Bone marrow (tissue), 2 donors: ENCODE results near the gene NUDT4B.
"Not testable (repeated sequence)": the region's sequence is repeated elsewhere in the genome, so short reads cannot be mapped to it uniquely, and the experiment has no call there.

ENCODE experiments used
- DNase-seq, 2 donors: peaks; one replicate each; lab custom pipeline; 2025; lab: John Stamatoyannopoulos, UW

The NUDT4B gene

DNA sequence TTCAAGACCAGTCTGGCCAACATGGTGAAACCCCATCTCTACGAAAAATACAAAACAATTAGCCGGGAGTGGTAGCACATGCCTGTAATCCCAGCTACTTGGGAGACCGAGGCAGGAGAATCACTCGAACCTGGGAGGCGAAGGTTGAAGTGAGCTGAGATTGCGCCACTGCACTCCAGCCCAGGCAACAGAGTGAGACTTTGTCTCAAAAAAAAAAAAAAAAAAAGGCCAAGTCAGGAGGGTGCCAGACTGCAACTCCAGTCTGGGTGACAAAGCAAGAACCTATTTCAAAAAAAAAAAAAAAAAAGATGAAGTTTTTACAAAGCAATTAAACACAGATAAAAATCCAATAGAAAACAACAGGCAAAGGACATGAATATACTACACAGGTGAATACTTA, 9.9 kb upstream of the NUDT4B start:
- DNase-seq, result not testable (repeated sequence)

- not testable (repeated sequence) for DNase-seq
These were observed 5.4 kb upstream of the NUDT4B start for GRCh38 chr1:148743200-148743599.

DNA sequence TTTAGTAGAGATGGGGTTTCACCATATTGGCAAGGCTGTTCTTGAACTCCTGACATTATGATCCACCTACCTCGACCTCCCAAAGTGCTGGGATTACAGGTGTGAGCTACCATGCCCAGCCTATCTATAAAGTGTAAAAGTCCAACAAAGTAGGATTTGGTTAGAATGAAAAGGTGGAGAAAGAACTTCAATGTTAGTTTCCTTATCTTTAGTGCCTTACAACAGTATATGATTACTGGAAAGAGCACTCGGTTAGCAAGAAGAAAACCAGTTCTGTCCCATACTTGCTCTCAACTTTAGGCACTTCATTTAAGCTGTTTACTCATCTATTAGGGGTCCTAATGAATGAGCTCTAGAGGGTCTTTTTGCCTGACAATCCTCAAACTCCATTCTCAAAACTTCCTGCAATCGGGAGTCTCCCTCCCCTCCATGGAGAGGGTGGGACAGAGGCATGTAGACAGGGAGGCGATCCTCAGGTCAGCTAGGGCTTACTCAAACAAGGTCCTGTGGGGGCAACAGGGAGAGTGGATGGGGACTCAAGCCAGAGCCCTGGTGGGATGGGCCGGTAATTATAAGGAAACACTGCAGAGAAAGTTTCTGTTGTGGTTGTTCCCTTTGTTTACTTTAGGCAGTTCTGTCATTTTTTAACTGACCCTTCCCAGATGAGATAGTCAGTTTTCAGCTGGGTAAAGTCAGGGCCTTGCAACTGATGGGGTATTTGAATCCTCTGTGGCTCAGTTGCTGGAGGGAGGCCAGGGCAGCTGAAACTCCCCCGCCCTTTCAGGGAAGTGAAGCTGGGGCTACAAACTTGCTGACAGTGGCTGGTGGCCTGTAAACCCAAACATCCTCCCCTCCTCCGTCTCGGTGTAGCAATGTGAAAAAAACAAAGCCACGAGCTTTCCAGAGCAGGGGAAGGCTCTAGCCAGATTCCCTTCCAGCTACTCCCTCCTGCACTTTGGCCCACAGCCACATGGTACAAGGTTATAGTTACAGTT, 4.6 kb upstream of the NUDT4B start:
- DNase-seq, result not testable (repeated sequence)

GRCh38 chr1:148749335-148749681, 734 bp downstream of the NUDT4B start:
- DNase-seq, result not testable (repeated sequence)

- not testable (repeated sequence) for DNase-seq
These were observed 7.7 kb downstream of the NUDT4B start for GRCh38 chr1:148756231-148756630.

DNA sequence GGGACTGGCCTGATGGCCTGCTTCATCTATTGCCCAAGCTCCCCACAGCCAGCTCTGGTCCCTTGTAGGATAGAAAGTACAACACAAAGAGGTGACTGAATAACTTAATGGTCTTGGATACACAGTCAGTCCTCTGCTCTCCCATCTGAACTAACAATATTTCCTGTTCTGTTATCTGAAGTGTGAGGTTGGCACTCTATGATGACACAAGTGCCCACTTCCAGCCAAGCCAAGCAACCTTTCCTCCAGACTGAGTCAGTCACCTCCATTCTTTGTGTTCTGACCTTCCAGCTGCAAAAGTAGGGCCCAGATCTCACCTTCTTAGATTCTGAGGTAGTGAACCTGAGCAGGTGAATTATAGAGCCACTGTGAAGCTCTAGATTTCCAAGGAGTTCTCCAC, 8.9 kb downstream of the NUDT4B start:
- not testable (repeated sequence) for DNase-seq

GRCh38 chr1:148758412-148758811, 9.8 kb downstream of the NUDT4B start:
- DNase-seq, result not testable (repeated sequence)

- DNase-seq, result not testable (repeated sequence)
These were observed 10.4 kb downstream of the NUDT4B start for GRCh38 chr1:148758925-148759324.

DNA sequence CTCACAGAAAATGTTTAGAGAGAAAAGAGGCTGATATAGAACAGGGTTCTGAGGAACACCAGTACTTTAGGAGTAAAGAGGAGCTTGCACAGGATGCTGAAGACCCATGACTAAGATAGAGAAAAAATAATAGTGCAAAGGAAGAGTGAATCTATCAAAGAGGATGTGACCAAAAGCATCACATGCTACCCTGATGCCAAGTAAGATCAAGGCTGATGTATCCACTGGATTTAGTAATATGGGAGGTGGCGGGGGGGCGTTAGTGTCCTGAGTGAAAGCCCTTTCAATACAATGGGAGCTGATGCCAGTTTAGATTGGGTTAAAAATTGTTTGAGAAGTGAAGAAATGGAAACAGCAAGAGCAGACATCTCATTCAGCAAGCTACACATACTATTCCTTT, 11.2 kb downstream of the NUDT4B start:
- not testable (repeated sequence) for DNase-seq

DNA sequence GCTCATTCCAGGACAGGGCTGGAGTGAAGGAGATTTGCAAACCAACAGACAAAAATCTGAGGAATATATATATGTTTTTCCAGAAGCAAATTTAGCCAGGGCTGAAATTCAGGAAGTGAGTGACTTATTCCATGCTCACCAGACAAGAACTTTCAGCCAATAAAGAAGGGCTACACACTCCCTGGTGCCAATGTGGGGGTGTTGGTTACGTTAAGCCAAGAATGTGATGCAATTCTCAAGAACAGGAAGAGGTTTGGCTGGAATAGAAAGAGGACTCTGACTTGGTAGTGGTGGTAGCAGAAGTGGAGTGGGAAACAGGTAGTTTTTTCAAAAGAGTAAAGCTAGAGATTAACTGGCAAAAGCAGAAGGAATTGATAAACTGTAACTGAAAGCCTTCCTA, 11.6 kb downstream of the NUDT4B start:
- DNase-seq, result not testable (repeated sequence)

- DNase-seq, result not testable (repeated sequence)
These were observed 12.8 kb downstream of the NUDT4B start for GRCh38 chr1:148761360-148761759.

DNA sequence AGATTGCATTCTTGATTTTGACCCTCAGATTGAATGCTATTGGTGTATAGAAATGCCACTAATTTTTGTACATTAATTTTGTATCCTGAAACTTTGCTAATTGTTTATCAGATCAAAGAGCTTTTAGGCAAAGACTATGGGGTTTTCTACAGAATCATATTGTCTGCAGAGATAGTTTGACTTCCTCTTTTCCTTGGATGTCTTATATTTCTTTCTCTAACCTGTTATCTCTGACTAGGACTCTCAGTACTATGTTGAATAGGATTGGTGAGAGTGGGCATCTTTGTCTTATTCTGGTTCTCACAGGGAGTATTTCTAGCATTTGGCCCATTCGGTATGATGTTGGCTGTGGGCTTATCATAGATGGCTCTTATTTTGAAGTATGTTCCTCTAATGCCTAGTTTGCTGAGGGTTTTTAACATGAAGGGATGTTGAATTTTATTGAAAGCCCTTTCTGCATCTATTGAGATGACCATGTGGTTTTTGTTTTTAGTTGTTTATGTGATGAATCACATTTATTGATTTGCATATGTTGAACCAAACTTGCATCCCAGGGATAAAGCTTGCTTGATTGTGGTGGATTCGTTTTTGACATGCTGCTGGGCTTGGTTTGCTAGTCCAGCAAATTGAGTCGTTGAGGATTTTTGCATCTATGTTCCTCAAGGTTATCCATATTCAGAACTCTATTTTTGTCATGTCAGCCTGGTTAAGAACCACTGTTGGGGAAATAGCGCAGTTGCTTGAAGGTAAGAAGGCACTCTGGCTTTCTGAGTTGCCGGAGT, 16.9 kb downstream of the NUDT4B start:
- DNase-seq, result not testable (repeated sequence)

DNA sequence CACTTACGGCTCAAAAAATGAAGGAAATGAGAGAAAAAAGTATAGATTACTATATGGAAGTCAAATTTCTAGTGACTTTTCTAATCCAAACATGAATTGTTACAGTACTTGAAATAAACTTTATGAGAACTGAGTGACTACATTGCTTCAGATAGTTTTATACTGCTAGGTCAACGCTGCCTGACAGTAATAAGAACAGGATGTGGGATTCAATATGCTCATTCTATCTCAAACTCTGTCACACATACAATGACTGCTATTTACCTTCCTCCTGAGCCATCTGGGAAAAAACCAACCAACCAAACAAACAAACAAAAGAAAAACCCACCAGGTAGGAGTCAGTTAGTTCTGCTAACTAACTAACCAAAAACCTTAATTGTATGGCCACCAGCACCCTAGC, 20.0 kb downstream of the NUDT4B start:
- not testable (repeated sequence) for DNase-seq

GRCh38 chr1:148769495-148769894, 20.9 kb downstream of the NUDT4B start:
- DNase-seq, result not testable (repeated sequence)

DNA sequence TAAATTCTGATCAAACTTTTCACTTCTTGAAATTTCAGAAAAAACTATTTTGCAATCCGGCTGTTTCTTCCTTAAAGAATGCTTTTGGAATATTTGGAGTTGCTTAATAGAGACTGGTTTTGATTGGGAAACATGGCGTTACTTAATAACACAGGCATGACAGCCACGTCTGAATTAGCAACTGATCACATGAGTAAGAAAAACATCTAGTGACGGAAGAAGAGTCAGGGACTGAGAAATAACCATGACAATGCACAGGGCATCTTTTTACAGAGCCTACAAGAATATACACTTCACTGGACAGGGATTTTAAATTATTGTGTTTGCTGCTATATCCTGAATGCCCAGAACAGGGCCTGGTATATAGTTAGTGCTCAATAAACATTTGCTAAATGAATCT, 25.1 kb downstream of the NUDT4B start:
- DNase-seq, result not testable (repeated sequence)

GRCh38 chr1:148774102-148774501, 25.5 kb downstream of the NUDT4B start:
- not testable (repeated sequence) for DNase-seq

- not testable (repeated sequence) for DNase-seq
These were observed 26.7 kb downstream of the NUDT4B start for GRCh38 chr1:148775263-148775662.

DNA sequence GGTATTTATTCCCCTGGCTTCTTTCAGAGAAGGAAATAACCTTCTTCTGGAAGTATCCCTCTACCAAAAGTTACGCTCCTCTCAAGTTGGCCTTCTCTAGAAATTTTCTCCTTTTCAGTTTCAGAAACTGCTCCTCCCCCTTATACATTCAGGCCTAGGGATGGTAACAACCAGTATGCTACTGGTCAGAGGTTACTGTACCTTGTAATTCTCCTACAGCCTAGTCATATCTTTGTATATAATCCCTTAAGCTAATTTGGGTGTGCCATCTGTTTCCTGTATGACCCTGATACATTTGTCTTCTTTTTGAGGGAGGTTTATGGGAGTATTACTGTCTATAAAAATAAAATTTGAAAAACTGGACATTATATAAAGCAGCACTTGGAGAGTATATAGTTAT, 29.1 kb downstream of the NUDT4B start:
- not testable (repeated sequence) for DNase-seq

DNA sequence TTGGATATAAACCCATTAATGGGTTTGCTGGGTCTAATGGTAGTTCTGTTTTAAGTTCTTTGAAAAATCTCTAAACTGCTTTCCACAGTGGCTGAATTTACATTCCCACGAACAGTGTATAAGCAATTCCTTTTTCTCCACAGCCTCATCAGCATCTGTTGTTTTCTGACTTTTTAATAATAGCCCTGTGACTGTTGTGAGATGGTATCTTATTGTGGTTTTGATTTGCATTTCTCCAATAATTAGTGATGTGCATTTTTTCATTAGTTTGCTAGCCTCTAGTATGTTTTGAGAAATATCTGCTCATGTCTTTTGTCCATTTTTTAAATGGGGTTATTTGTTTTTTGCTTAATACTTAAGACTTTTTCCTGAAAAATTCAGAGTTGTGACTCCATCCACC, 31.8 kb downstream of the NUDT4B start:
- DNase-seq, result not testable (repeated sequence)

- not testable (repeated sequence) for DNase-seq
These were observed 43.0 kb downstream of the NUDT4B start for GRCh38 chr1:148791543-148792099.

GRCh38 chr1:148793762-148794332, 45.3 kb downstream of the NUDT4B start:
- DNase-seq, result not testable (repeated sequence)
